ENCODE measurements around the gene CHCHD6. TPM values are rescaled to one million over a fixed set of nuclear protein-coding genes. Genes with fewer than 3 reads are reported as not detected.

Gene CHCHD6
- total RNA-seq, 2 experiments from 2014 or later: 15.0 to 16.2 TPM

- no peak overlapping the region for H3K4me3 Mint-ChIP-seq
- H3K9me3 Mint-ChIP-seq: no peaks in the 10 kb centered on the region
- no peaks in the 10 kb centered on the region for H3K27me3 Mint-ChIP-seq
- peaks cover 13% of the 10 kb centered on the region for H3K4me1 Mint-ChIP-seq
- H3K27ac Mint-ChIP-seq: no peak overlapping the region
- H3K36me3 Mint-ChIP-seq: no peaks in the 10 kb centered on the region
- no peak for DNase-seq
These were observed 281.3 kb downstream of the CHCHD6 start for GRCh38 chr3:126985132-126985985.

DNA sequence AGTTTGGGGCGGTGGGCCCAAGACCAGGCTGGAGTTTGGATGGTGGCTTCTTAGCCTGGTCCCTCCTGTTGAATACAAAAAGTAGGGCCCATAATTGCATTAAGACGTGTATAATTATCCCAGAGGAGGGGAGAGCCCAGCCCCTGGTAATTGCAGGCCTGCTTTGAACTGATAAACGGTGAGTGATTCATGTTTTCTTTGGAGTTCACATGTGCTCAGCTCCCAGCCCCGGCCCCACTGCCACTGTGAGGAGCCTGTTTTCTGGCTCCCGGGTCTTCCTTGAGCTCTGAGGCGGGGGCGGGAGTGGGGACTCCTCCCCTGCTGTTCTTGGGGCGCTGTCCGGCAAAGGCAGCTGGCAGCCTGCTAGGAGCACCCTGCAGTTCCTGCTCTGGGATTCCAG is 282.0 kb downstream of the CHCHD6 start:
- no peak overlapping the region for H3K4me3 Mint-ChIP-seq
- H3K27ac Mint-ChIP-seq: no peak overlapping the region
- peaks cover 13% of the 10 kb centered on the region for H3K4me1 Mint-ChIP-seq
- no peaks in the 10 kb centered on the region for H3K36me3 Mint-ChIP-seq
- no peak for DNase-seq
- no peaks in the 10 kb centered on the region for H3K9me3 Mint-ChIP-seq
- H3K27me3 Mint-ChIP-seq: no peaks in the 10 kb centered on the region

DNA sequence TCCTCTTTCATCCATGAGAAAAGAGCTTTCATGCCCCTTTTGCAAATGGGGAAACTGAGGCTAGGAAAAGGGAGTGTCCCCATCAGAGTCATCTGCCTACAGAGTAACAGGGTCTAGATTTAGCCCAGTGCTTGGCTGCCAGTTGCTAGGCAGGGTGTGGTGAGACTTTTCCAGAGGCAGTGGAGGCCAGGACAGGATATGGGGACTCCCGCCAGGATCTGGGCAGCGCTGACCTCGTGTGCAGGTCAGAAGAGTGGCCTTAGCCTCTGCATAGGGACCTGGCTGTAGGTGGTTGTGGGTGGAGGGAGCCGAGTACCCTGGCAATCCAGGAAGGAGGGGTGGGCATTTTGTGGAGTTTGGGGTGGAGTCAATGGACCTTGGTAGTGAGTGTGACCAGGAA is 283.1 kb downstream of the CHCHD6 start:
- H3K4me3 Mint-ChIP-seq: no peak overlapping the region
- H3K27ac Mint-ChIP-seq: no peak overlapping the region
- H3K27me3 Mint-ChIP-seq: no peaks in the 10 kb centered on the region
- H3K36me3 Mint-ChIP-seq: no peaks in the 10 kb centered on the region
- no peak for DNase-seq
- peaks cover 6% of the 10 kb centered on the region for H3K4me1 Mint-ChIP-seq
- H3K9me3 Mint-ChIP-seq: no peaks in the 10 kb centered on the region

DNA sequence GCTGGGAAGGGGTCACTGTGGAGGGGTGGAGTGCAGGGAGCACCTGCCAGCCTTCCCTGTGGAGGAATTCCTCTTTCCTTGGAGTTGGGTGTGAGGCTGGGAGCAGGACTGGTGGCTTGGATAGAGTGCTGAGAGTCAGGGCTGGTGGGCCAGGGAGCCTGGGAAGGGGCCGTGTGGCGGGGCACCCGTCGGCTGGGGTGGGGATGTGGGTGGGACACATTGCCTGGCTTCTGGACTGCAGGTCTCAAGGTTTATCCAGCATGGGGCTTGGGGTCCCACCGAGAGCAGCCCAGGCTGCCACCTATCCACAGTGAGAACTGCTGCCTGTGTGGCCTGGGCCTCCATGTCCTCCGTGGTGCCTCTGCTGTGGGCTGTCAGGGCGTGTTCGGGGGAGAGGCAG is 283.6 kb downstream of the CHCHD6 start:
- Mint-ChIP-seq H3K27ac (no peak overlapping the region), H3K4me1 (peaks cover 4% of the 10 kb centered on the region), H3K4me3 (no peak overlapping the region), H3K9me3 (no peaks in the 10 kb centered on the region), H3K36me3 (no peaks in the 10 kb centered on the region), H3K27me3 (no peaks in the 10 kb centered on the region)
- DNase-seq: no peak

GRCh38 chr3:126988451-126989021 is 284.5 kb downstream of the CHCHD6 start:
- DNase-seq: no peak
- no peaks in the 10 kb centered on the region for H3K36me3 Mint-ChIP-seq
- H3K4me1 Mint-ChIP-seq: peaks cover 4% of the 10 kb centered on the region
- no peak overlapping the region for H3K27ac Mint-ChIP-seq
- no peaks in the 10 kb centered on the region for H3K27me3 Mint-ChIP-seq
- no peak overlapping the region for H3K4me3 Mint-ChIP-seq
- H3K9me3 Mint-ChIP-seq: no peaks in the 10 kb centered on the region

- no peak overlapping the region for H3K27ac Mint-ChIP-seq
- H3K27me3 Mint-ChIP-seq: no peaks in the 10 kb centered on the region
- H3K36me3 Mint-ChIP-seq: no peaks in the 10 kb centered on the region
- no peak overlapping the region for H3K4me3 Mint-ChIP-seq
- H3K4me1 Mint-ChIP-seq: peaks cover 2% of the 10 kb centered on the region
- no peak for DNase-seq
- H3K9me3 Mint-ChIP-seq: no peaks in the 10 kb centered on the region
These were observed 285.4 kb downstream of the CHCHD6 start for GRCh38 chr3:126989316-126990023.

GRCh38 chr3:126990024-126990700 is 286.1 kb downstream of the CHCHD6 start:
- no peak overlapping the region for H3K4me3 Mint-ChIP-seq
- peaks cover 2% of the 10 kb centered on the region for H3K4me1 Mint-ChIP-seq
- no peaks in the 10 kb centered on the region for H3K36me3 Mint-ChIP-seq

DNA sequence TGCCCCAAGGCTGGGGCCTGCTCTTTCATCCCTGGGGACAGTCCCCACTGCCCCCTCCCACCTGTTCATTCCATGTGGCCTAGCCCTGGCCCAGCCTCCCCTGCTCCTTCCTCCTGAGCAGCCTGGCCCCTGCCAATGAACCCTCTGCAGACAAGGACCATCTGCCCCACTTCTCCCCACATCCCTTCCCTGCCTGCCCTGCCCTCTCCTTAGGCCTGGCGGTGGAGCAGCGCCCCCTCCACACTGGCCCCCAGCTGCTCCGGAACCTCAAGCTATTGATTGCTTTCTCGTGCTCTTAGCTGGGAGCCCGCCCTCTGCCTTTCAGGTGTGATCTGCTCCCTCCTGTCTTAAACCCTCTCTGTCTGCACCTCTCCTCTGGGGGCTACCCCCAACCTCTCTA is 286.9 kb downstream of the CHCHD6 start:
- no peaks in the 10 kb centered on the region for H3K36me3 Mint-ChIP-seq
- no peaks in the 10 kb centered on the region for H3K9me3 Mint-ChIP-seq
- H3K4me1 Mint-ChIP-seq: peaks cover 2% of the 10 kb centered on the region
- H3K27me3 Mint-ChIP-seq: no peaks in the 10 kb centered on the region
- no peak for DNase-seq
- no peak overlapping the region for H3K4me3 Mint-ChIP-seq
- H3K27ac Mint-ChIP-seq: no peak overlapping the region

More at GRCh38 chr3:126990024-126990700, 286.1 kb downstream of the CHCHD6 start:
- no peak for DNase-seq
- Mint-ChIP-seq H3K9me3 (no peaks in the 10 kb centered on the region), H3K27ac (no peak overlapping the region), H3K27me3 (no peaks in the 10 kb centered on the region)

- H3K4me1 Mint-ChIP-seq: peaks cover 2% of the 10 kb centered on the region
- no peaks in the 10 kb centered on the region for H3K36me3 Mint-ChIP-seq
- no peak for DNase-seq
- H3K4me3 Mint-ChIP-seq: no peak overlapping the region
- no peaks in the 10 kb centered on the region for H3K27me3 Mint-ChIP-seq
- no peak overlapping the region for H3K27ac Mint-ChIP-seq
- H3K9me3 Mint-ChIP-seq: no peaks in the 10 kb centered on the region
These were observed 287.5 kb downstream of the CHCHD6 start for GRCh38 chr3:126991366-126992200.

DNA sequence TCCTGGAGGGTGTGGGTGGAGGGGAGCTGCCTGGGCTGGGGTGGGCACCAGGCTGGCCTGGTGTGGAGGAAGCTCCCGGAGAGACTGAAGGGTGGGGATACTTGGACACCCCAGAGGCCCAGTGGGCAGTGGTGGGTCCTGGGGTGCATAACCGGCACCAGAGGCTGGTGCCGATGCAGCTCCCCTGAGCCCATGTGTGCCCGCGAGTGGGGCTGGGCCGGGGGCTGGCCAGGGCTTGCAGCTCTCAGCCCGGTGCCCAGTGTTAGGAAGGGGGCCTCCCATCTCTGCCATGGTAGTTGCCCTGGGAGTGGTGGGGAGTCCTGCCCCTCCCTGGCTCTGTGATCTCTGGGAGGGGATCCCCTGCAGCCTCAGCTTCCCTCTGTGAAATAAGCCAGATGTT is 288.2 kb downstream of the CHCHD6 start:
- Mint-ChIP-seq H3K4me3 (no peak overlapping the region), H3K9me3 (no peaks in the 10 kb centered on the region), H3K4me1 (peaks cover 3% of the 10 kb centered on the region), H3K36me3 (no peaks in the 10 kb centered on the region), H3K27me3 (no peaks in the 10 kb centered on the region), H3K27ac (no peak overlapping the region)
- no peak for DNase-seq

- no peak overlapping the region for H3K27ac Mint-ChIP-seq
- no peaks in the 10 kb centered on the region for H3K27me3 Mint-ChIP-seq
- H3K4me1 Mint-ChIP-seq: peaks cover 2% of the 10 kb centered on the region
- DNase-seq: no peak
- no peaks in the 10 kb centered on the region for H3K9me3 Mint-ChIP-seq
- H3K4me3 Mint-ChIP-seq: no peak overlapping the region
- no peaks in the 10 kb centered on the region for H3K36me3 Mint-ChIP-seq
These were observed 288.7 kb downstream of the CHCHD6 start for GRCh38 chr3:126992776-126993175.

DNA sequence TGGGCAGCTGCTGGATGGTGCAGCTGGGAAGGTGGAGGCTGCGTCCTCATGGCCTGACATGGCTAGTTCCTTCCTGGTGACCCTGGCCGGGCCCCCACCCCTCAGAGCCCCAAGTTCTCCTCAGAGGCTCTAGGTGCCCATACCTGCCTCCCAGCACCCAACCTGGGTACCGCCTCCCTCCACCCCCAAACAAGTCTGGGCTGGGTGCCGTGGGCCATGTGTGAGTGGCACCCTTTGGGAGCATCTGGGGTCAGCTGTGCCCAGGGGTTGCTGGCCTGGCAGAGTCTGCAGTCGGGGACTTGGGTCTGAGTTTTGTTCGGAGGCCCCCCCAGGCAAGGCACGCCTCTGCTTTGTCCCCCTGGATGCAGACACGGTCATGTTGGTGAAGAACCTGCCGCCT is 289.4 kb downstream of the CHCHD6 start:
- no peak overlapping the region for H3K4me3 Mint-ChIP-seq
- H3K27ac Mint-ChIP-seq: no peak overlapping the region
- H3K27me3 Mint-ChIP-seq: no peaks in the 10 kb centered on the region
- no peak for DNase-seq
- no peaks in the 10 kb centered on the region for H3K9me3 Mint-ChIP-seq
- no peaks in the 10 kb centered on the region for H3K36me3 Mint-ChIP-seq
- H3K4me1 Mint-ChIP-seq: peaks cover 2% of the 10 kb centered on the region

GRCh38 chr3:126994661-126995245 is 290.7 kb downstream of the CHCHD6 start:
- H3K9me3 Mint-ChIP-seq: no peaks in the 10 kb centered on the region
- no peak overlapping the region for H3K27ac Mint-ChIP-seq
- no peaks in the 10 kb centered on the region for H3K27me3 Mint-ChIP-seq
- peaks cover 2% of the 10 kb centered on the region for H3K4me1 Mint-ChIP-seq
- no peak overlapping the region for H3K4me3 Mint-ChIP-seq
- no peak for DNase-seq
- no peaks in the 10 kb centered on the region for H3K36me3 Mint-ChIP-seq

DNA sequence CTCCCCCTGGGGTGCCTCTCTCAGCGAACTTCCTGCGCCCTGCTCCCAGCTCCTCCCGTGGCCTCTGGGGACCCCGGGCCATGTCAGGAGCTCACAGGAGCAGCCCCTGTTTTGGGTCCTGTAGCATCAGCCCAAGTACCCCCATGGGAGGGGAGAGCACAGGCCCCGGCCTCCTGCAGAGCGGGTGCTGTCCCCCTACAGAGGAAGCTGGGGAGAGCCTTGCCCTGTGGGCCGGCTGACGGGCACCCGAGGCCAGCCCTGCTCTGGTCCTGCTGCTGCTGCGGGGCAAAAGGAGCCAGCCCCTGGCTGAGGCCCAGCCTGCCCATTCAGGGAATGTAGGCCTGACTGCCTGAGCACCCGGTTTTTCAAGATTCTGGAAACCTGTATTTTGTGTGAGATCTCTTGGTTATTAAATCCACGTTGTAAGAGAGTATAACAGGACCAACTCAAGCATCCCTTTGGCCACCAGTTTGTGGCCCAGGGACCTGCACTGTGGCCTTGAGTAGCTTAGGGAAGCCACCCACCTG is 291.3 kb downstream of the CHCHD6 start:
- no peaks in the 10 kb centered on the region for H3K27me3 Mint-ChIP-seq
- DNase-seq: no peak
- no peaks in the 10 kb centered on the region for H3K9me3 Mint-ChIP-seq
- H3K36me3 Mint-ChIP-seq: no peaks in the 10 kb centered on the region
- H3K4me3 Mint-ChIP-seq: no peak overlapping the region
- H3K27ac Mint-ChIP-seq: no peak overlapping the region
- peaks cover 2% of the 10 kb centered on the region for H3K4me1 Mint-ChIP-seq
